Mesothelial cell of epicardium (in vitro differentiated cells): ENCODE data around the gene DNM3. TPM values are rescaled to one million over a fixed set of nuclear protein-coding genes. Genes with fewer than 3 reads are reported as not detected.

Experiments
- DNase-seq, 2 experiments: peaks; one replicate each; pipeline ENCODE4 v3.0.0; 2021; ENCODE audit warnings: low spot score in 2 of 2; ENCODE audit not compliant: unreplicated experiment in 2 of 2
- H3K27ac Mint-ChIP-seq: 2 replicates; pipeline ENCODE4 v1.8.0; 2021; ENCODE audit warnings: mixed read lengths
- H3K27me3 Mint-ChIP-seq: 2 replicates; pipeline ENCODE4 v1.8.0; 2021; ENCODE audit warnings: low read depth, mixed read lengths
- H3K36me3 Mint-ChIP-seq: 2 replicates; pipeline ENCODE4 v1.8.0; 2021; ENCODE audit warnings: mixed read lengths
- H3K4me1 Mint-ChIP-seq: 2 replicates; pipeline ENCODE4 v1.8.0; 2021; ENCODE audit warnings: mixed read lengths
- H3K4me3 Mint-ChIP-seq: 2 replicates; pipeline ENCODE4 v1.8.0; 2021; ENCODE audit warnings: mild to moderate bottlenecking, moderate library complexity, mixed read lengths
- H3K9me3 Mint-ChIP-seq: 2 replicates; pipeline ENCODE4 v1.8.0; 2021; ENCODE audit warnings: mixed read lengths
- total RNA-seq: library from RNA; stranded (reverse); gene quantifications from 3 replicates; pipeline ENCODE4 v1.2.1, GENCODE V29; 2021
- TF ChIP-seq, protein P1 (sequence below): fragments of 200-600 bp; sonication (generic); IDR thresholded peaks from one replicate; pipeline ENCODE4 v1.5.0; 2021; ENCODE audit warnings: antibody characterized with exemption; ENCODE audit not compliant: unreplicated experiment

Gene DNM3
- total RNA-seq, 1 donor from 2014 or later = 5.0 TPM

GRCh38 chr1:172212124-172212523, 370.8 kb downstream of the DNM3 start:
- TF ChIP-seq, protein P1, sequence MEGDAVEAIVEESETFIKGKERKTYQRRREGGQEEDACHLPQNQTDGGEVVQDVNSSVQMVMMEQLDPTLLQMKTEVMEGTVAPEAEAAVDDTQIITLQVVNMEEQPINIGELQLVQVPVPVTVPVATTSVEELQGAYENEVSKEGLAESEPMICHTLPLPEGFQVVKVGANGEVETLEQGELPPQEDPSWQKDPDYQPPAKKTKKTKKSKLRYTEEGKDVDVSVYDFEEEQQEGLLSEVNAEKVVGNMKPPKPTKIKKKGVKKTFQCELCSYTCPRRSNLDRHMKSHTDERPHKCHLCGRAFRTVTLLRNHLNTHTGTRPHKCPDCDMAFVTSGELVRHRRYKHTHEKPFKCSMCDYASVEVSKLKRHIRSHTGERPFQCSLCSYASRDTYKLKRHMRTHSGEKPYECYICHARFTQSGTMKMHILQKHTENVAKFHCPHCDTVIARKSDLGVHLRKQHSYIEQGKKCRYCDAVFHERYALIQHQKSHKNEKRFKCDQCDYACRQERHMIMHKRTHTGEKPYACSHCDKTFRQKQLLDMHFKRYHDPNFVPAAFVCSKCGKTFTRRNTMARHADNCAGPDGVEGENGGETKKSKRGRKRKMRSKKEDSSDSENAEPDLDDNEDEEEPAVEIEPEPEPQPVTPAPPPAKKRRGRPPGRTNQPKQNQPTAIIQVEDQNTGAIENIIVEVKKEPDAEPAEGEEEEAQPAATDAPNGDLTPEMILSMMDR = no peak
- Mint-ChIP-seq H3K4me1 (peaks cover 45% of the 10 kb centered on the region), H3K4me3 (no peak overlapping the region), H3K27me3 (no peaks in the 10 kb centered on the region), H3K27ac (peak overlapping the region; percentile 70), H3K9me3 (no peaks in the 10 kb centered on the region), H3K36me3 (peaks cover 3% of the 10 kb centered on the region)
- no peak for DNase-seq

DNA sequence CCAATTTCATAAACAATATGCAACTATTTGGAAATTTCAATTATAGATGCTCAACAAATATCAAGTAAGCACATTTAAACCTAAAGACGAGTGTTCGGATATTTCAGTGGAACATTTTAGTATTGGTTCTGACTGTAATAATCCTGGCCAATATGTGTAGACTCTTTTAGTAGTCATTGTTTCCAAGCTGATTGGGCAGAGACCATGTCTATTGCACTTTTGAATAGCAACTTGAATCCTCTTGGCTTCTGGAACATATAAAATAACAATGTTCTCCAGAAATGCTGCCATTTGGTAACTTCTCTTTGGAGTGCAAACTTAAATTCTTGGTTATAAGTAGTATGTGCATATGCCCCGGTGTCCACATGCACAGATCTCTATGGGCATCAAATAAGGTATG, 373.7 kb downstream of the DNM3 start:
- TF ChIP-seq, protein P1 = no peak
- no peak overlapping the region for H3K4me3 Mint-ChIP-seq

DNA sequence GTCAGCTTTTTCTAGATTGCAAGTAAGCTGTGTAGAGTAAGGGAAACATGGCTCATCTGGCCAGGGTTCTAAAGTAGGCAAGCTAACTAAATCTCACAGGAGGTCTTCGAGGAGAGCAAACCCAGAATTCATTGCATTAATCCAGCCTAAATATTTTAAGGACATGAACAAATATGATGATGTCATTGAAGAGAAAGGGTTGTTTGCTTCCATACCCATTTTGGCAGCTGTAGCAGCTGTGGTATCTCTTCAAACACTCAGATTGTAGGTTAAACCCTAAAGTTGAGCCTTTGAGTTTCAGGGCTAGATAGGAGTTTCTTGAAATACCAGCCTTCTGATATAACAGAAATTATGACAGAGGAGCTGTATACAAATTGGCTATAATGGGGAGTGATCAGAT, 378.7 kb downstream of the DNM3 start:
- no peak overlapping the region for H3K4me3 Mint-ChIP-seq
- peaks cover 5% of the 10 kb centered on the region for H3K9me3 Mint-ChIP-seq
- H3K27me3 Mint-ChIP-seq = no peaks in the 10 kb centered on the region
- peaks cover 38% of the 10 kb centered on the region for H3K4me1 Mint-ChIP-seq
- TF ChIP-seq, protein P1 = no peak
- H3K27ac Mint-ChIP-seq = peak overlapping the region; percentile 65
- DNase-seq = no peak
- no peaks in the 10 kb centered on the region for H3K36me3 Mint-ChIP-seq

More for the DNA sequence above, 373.7 kb downstream of the DNM3 start:
- H3K4me1 Mint-ChIP-seq = peaks cover 57% of the 10 kb centered on the region
- H3K27ac Mint-ChIP-seq = no peak overlapping the region
- H3K27me3 Mint-ChIP-seq = no peaks in the 10 kb centered on the region
- no peaks in the 10 kb centered on the region for H3K36me3 Mint-ChIP-seq
- H3K9me3 Mint-ChIP-seq = no peaks in the 10 kb centered on the region
- no peak for DNase-seq

DNA sequence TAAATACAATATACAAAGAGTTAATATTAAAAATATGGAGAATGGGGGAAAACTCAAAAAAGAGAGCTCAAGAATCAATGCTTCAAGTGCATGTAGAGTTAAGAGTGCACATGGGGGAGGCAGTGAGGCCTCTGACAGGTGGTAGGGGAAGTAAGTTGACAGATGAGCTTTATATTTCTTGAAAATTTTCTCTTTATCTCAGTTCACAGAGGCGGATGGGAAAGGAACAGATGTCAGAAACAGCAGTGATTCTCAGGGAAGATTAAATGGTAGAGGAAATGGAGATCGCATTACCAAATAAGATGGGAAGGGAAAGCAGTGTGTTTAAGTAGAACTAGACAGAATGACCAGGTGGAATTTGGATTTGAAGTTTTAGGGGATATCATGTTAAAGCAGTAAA, 379.1 kb downstream of the DNM3 start:
- Mint-ChIP-seq H3K4me1 (peaks cover 36% of the 10 kb centered on the region), H3K27me3 (no peaks in the 10 kb centered on the region), H3K9me3 (peaks cover 5% of the 10 kb centered on the region), H3K27ac (peak overlapping the region; percentile 30), H3K36me3 (no peaks in the 10 kb centered on the region), H3K4me3 (no peak overlapping the region)
- TF ChIP-seq, protein P1 = no peak
- DNase-seq = no peak

GRCh38 chr1:172221436-172221835, 380.1 kb downstream of the DNM3 start:
- Mint-ChIP-seq H3K27ac (no peak overlapping the region), H3K27me3 (no peaks in the 10 kb centered on the region), H3K4me3 (no peak overlapping the region), H3K9me3 (peaks cover 5% of the 10 kb centered on the region), H3K36me3 (no peaks in the 10 kb centered on the region), H3K4me1 (peaks cover 30% of the 10 kb centered on the region)
- DNase-seq = no peak
- TF ChIP-seq, protein P1 = no peak

GRCh38 chr1:172224871-172225270, 383.6 kb downstream of the DNM3 start:
- H3K27ac Mint-ChIP-seq = no peak overlapping the region
- H3K27me3 Mint-ChIP-seq = no peaks in the 10 kb centered on the region
- H3K4me3 Mint-ChIP-seq = no peak overlapping the region
- peaks cover 16% of the 10 kb centered on the region for H3K4me1 Mint-ChIP-seq
- no peaks in the 10 kb centered on the region for H3K36me3 Mint-ChIP-seq
- DNase-seq = no peak
- TF ChIP-seq, protein P1 = no peak
- peaks cover 5% of the 10 kb centered on the region for H3K9me3 Mint-ChIP-seq
